ENCODE results near the gene CAMTA1.

DNA sequence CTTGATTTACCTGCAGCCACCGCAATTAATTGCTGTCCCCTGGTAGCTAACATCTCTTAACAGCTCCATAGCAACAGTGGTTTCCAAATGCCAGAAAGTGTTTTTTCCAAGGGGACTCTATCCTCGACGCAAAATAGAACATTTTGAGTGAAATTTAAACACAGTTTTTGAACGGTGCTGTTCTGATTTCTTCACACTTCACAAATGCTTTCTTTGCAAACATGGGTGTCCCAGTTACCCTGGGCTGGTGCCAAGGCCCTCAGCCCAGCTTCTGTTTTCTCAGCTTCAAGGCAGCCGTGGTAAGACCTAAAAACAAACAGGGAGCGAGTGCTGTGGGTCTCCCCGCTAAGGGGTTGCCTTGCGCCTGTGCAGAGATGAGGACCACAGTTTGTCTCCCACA, 838.6 kb downstream of the CAMTA1 start:
- TF ChIP-seq, protein P1, sequence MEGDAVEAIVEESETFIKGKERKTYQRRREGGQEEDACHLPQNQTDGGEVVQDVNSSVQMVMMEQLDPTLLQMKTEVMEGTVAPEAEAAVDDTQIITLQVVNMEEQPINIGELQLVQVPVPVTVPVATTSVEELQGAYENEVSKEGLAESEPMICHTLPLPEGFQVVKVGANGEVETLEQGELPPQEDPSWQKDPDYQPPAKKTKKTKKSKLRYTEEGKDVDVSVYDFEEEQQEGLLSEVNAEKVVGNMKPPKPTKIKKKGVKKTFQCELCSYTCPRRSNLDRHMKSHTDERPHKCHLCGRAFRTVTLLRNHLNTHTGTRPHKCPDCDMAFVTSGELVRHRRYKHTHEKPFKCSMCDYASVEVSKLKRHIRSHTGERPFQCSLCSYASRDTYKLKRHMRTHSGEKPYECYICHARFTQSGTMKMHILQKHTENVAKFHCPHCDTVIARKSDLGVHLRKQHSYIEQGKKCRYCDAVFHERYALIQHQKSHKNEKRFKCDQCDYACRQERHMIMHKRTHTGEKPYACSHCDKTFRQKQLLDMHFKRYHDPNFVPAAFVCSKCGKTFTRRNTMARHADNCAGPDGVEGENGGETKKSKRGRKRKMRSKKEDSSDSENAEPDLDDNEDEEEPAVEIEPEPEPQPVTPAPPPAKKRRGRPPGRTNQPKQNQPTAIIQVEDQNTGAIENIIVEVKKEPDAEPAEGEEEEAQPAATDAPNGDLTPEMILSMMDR (IDR thresholded peaks at IDR 0.05), result no peak
- TF ChIP-seq POLR2A (IDR thresholded peaks at IDR 0.05), result no peak
- no peak for TF ChIP-seq POLR2AphosphoS5 (IDR thresholded peaks at IDR 0.05)
